SU-DHL-6 (cell line): ENCODE measurements around the gene DSTYK.

ENCODE experiments used
- H2AFZ ChIP-seq: fragments of 200-600 bp; sonication (generic); 2 replicates; pipeline ENCODE4 v1.6.1; 2014; ENCODE audit warnings: low read depth, mild to moderate bottlenecking, moderate library complexity, mixed read lengths, antibody characterized with exemption, low read length; ENCODE audit not compliant: severe bottlenecking
- H3F3A ChIP-seq: fragments of 200-600 bp; shearing (Covaris generic); 2 replicates; pipeline ENCODE4 v1.6.0; 2016; ENCODE audit warnings: antibody characterized with exemption, mild to moderate bottlenecking; ENCODE audit not compliant: insufficient read depth
- H3K27ac ChIP-seq: fragments of 200-600 bp; sonication (generic); 2 replicates; pipeline ENCODE4 v1.5.1; 2016; ENCODE audit warnings: low read depth, mild to moderate bottlenecking, low read length, moderate library complexity, mixed read lengths
- H3K27me3 ChIP-seq: fragments of 200-600 bp; sonication (generic), shearing (Covaris generic); 2 replicates; pipeline ENCODE4 v1.6.0; 2014; ENCODE audit warnings: mild to moderate bottlenecking, low read length
- H3K36me3 ChIP-seq: fragments of 200-600 bp; sonication (generic); 2 replicates; pipeline ENCODE4 v1.6.1; 2014; ENCODE audit warnings: mild to moderate bottlenecking, low read length, mixed read lengths
- H3K4me2 ChIP-seq: fragments of 300-600, 200-600 bp; shearing (Covaris generic), sonication (generic); 2 replicates; pipeline ENCODE4 v1.6.0; 2014; ENCODE audit warnings: low read length, low read depth, mild to moderate bottlenecking; ENCODE audit not compliant: poor library complexity, severe bottlenecking
- H3K4me3 ChIP-seq: fragments of 200-600 bp; sonication (generic); 2 replicates; pipeline ENCODE4 v1.5.1; 2014; ENCODE audit warnings: antibody characterized with exemption, low read length, mild to moderate bottlenecking, mixed read lengths; ENCODE audit not compliant: insufficient read depth, poor library complexity, severe bottlenecking
- H3K79me2 ChIP-seq: fragments of 200-600 bp; sonication (generic); 2 replicates; pipeline ENCODE4 v1.6.1; 2014; ENCODE audit warnings: mild to moderate bottlenecking, low read length, moderate library complexity; ENCODE audit not compliant: insufficient read depth
- H3K9ac ChIP-seq: fragments of 200-600 bp; sonication (generic); 2 replicates; pipeline ENCODE4 v1.7.0; 2014; ENCODE audit warnings: mild to moderate bottlenecking, low read length
- H3K9me2 ChIP-seq: fragments of 200-600 bp; sonication (generic); replicated peaks from 2 replicates; pipeline ENCODE4 v1.6.1; 2014; ENCODE audit warnings: low read length; ENCODE audit not compliant: insufficient read depth
- H3K9me3 ChIP-seq: fragments of 200-600 bp; sonication (generic); 2 replicates; pipeline ENCODE4 v1.6.1; 2014; ENCODE audit warnings: low read length, mixed read lengths; ENCODE audit not compliant: insufficient read depth
- H4K20me1 ChIP-seq: fragments of 200-600 bp; sonication (generic); 2 replicates; pipeline ENCODE4 v1.6.1; 2014; ENCODE audit warnings: low read depth, mild to moderate bottlenecking, antibody characterized with exemption, low read length, moderate library complexity, mixed read lengths
- EZH2phosphoT487 ChIP-seq: fragments of 200-600 bp; sonication (generic), shearing (Covaris generic); conservative IDR thresholded peaks from 2 replicates; pipeline ENCODE4 v1.6.1; 2018; ENCODE audit warnings: mild to moderate bottlenecking, antibody characterized with exemption, low read length, moderate library complexity, mixed read lengths
- TF ChIP-seq, protein P1 (sequence below): fragments of 200-600 bp; sonication (generic); IDR thresholded peaks from one replicate; pipeline ENCODE4 v1.5.1; 2017; ENCODE audit warnings: antibody characterized with exemption, mild to moderate bottlenecking, low read length, moderate library complexity; ENCODE audit not compliant: insufficient read depth, poor library complexity, severe bottlenecking

Gene DSTYK

DNA sequence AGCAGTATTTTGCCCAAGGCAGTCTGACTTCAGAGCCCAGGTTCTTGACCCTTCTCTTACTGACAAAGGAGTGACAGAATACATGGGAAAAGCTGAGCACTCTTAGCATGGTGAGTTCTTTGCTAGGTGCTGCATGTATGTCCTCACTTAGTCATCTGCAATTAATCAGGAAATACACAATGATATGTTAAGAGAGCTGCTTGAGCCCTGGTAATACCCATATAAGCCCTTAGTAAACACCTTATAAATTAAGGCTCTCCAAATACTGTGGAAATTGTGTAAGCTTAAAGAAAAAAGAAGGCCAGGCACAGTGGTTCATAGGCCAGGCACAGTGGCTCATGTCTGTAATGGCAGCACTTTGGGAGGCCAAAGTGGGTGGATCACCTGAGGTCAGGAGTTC, 113.3 kb downstream of the DSTYK start:
- Histone ChIP-seq H3K36me3 (peaks cover 42% of the 10 kb centered on the region), H4K20me1 (no peaks in the 10 kb centered on the region), H3K79me2 (no peaks in the 10 kb centered on the region), H3K4me3 (no peak overlapping the region), H3K9me2 (no peaks in the 10 kb centered on the region), H3F3A (no peaks in the 10 kb centered on the region), H3K27me3 (no peaks in the 10 kb centered on the region), H3K9me3 (no peaks in the 10 kb centered on the region), H3K27ac (no peak overlapping the region), H3K4me2 (no peak overlapping the region), H2AFZ (no peak overlapping the region), H3K9ac (no peak overlapping the region)
- TF ChIP-seq EZH2phosphoT487: no peak
- TF ChIP-seq, protein P1, sequence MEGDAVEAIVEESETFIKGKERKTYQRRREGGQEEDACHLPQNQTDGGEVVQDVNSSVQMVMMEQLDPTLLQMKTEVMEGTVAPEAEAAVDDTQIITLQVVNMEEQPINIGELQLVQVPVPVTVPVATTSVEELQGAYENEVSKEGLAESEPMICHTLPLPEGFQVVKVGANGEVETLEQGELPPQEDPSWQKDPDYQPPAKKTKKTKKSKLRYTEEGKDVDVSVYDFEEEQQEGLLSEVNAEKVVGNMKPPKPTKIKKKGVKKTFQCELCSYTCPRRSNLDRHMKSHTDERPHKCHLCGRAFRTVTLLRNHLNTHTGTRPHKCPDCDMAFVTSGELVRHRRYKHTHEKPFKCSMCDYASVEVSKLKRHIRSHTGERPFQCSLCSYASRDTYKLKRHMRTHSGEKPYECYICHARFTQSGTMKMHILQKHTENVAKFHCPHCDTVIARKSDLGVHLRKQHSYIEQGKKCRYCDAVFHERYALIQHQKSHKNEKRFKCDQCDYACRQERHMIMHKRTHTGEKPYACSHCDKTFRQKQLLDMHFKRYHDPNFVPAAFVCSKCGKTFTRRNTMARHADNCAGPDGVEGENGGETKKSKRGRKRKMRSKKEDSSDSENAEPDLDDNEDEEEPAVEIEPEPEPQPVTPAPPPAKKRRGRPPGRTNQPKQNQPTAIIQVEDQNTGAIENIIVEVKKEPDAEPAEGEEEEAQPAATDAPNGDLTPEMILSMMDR: no peak

DNA sequence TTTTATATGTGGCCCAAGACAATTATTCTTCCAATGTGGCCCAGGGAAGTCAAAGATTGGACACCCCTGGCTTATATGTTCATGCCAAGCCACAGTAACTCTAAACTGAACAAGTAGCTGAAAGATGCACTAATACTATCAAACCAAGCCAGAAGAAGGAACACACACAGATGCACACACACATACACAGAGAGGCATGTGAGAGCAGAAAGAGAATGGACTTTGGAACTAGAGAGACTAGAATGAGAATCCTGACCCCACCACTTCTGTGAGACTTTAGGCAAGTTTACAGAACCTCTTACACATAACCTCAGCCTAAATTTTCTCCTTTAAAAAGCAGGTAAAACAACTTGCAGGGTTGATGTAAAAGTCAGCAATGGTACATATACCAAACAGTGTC, 116.1 kb downstream of the DSTYK start:
- H3F3A ChIP-seq: no peaks in the 10 kb centered on the region
- H2AFZ ChIP-seq: no peak overlapping the region
- H3K9me3 ChIP-seq: no peaks in the 10 kb centered on the region
- no peak overlapping the region for H3K27ac ChIP-seq
- no peak overlapping the region for H3K4me3 ChIP-seq
- H3K4me2 ChIP-seq: no peak overlapping the region
- H3K9me2 ChIP-seq: no peaks in the 10 kb centered on the region
- H3K9ac ChIP-seq: no peak overlapping the region
- H3K79me2 ChIP-seq: no peaks in the 10 kb centered on the region
- no peaks in the 10 kb centered on the region for H4K20me1 ChIP-seq
- H3K36me3 ChIP-seq: peaks cover 33% of the 10 kb centered on the region
- TF ChIP-seq, protein P1: no peak
- TF ChIP-seq EZH2phosphoT487: no peak
- H3K27me3 ChIP-seq: no peaks in the 10 kb centered on the region
